CD14-positive monocyte (primary cell): ENCODE data around the gene SLC4A1. TPM values are rescaled to one million over a fixed set of nuclear protein-coding genes. Genes with fewer than 3 reads are reported as not detected.
A peak's percentile ranks its signal among the peaks of the same experiment; 100 is the strongest.

ENCODE experiments used
- DNase-seq, 3 donors: peaks; one replicate each; pipeline ENCODE4 v3.0.0-alpha.2; 2011 to 2022
- H2AFZ ChIP-seq: 2 replicates; pipeline ENCODE4 v1.6.0; 2012; ENCODE audit warnings: mild to moderate bottlenecking, low read depth, low read length, inconsistent platforms; ENCODE audit not compliant: insufficient read depth, poor library complexity, severe bottlenecking
- H3K27ac ChIP-seq, 2 donors: 1 replicate in 1 of 2; 2 replicates in 1 of 2; pipeline ENCODE4 v1.5.1; 2012 to 2013; ENCODE audit warnings: low read length in 2 of 2, control low read depth in 1 of 2, inconsistent platforms in 1 of 2, low read depth in 1 of 2, mild to moderate bottlenecking in 1 of 2
- H3K27me3 ChIP-seq, 2 donors: one replicate each; pipeline versions ENCODE4 v1.6.0 to v1.6.1; 2011 to 2013; ENCODE audit warnings: low read length in 2 of 2; ENCODE audit not compliant: control insufficient read depth in 2 of 2, insufficient read depth in 2 of 2
- H3K36me3 ChIP-seq, 2 donors: replicated peaks in 1 of 2; 1 replicate in 1 of 2; 2 replicates in 1 of 2; pipeline versions ENCODE4 v1.5.1 to v1.6.1; 2012 to 2013; ENCODE audit warnings: low read length in 2 of 2, control low read depth in 1 of 2, inconsistent platforms in 1 of 2, mild to moderate bottlenecking in 1 of 2; ENCODE audit not compliant: insufficient read depth in 2 of 2, control insufficient read depth in 1 of 2
- H3K4me1 ChIP-seq, 2 donors: 1 replicate in 1 of 2; 2 replicates in 1 of 2; pipeline versions ENCODE4 v1.5.1 to v1.6.1; 2012 to 2013; ENCODE audit warnings: low read length in 2 of 2, control low read depth in 1 of 2, inconsistent platforms in 1 of 2, mild to moderate bottlenecking in 1 of 2, moderate library complexity in 1 of 2; ENCODE audit not compliant: insufficient read depth in 2 of 2, control insufficient read depth in 1 of 2
- H3K4me2 ChIP-seq: replicated peaks from 2 replicates; pipeline ENCODE3; 2012; ENCODE audit warnings: low read length, moderate library complexity, mild to moderate bottlenecking; ENCODE audit not compliant: poor library complexity, severe bottlenecking; ENCODE audit errors: extremely low read depth
- H3K4me3 ChIP-seq, 3 experiments: fragments of 200-600 bp in 1 of 3; sonication (generic) in 1 of 3; replicated peaks in 1 of 3; 1 replicate in 2 of 3; 2 replicates in 1 of 3; pipeline ENCODE4 v1.5.1; 2011 to 2013; ENCODE audit warnings: low read length in 3 of 3, mild to moderate bottlenecking in 3 of 3, control low read depth in 2 of 3, low read depth in 2 of 3, inconsistent platforms in 1 of 3, moderate library complexity in 1 of 3
- H3K79me2 ChIP-seq: 2 replicates; pipeline ENCODE4 v1.6.0; 2012; ENCODE audit warnings: mild to moderate bottlenecking, control low read depth, inconsistent platforms, low read length, moderate library complexity; ENCODE audit not compliant: insufficient read depth
- H3K9ac ChIP-seq: 2 replicates; pipeline ENCODE4 v1.6.0; 2017; ENCODE audit warnings: low read length, mild to moderate bottlenecking; ENCODE audit not compliant: insufficient read depth, poor library complexity, severe bottlenecking
- H3K9me3 ChIP-seq, 2 donors: replicated peaks in 1 of 2; 1 replicate in 1 of 2; 2 replicates in 1 of 2; pipeline versions ENCODE4 v1.5.1 to v1.6.1; 2012 to 2013; ENCODE audit warnings: low read length in 2 of 2, control low read depth in 1 of 2; ENCODE audit not compliant: control insufficient read depth in 1 of 2, insufficient read depth in 1 of 2
- H4K20me1 ChIP-seq: 2 replicates; pipeline ENCODE4 v1.6.0; 2012; ENCODE audit warnings: mild to moderate bottlenecking, low read length, control low read depth, moderate library complexity; ENCODE audit not compliant: insufficient read depth
- H3K27ac Mint-ChIP-seq, 7 donors: one replicate each; pipeline ENCODE4 v1.8.0; 2020; ENCODE audit warnings: mild to moderate bottlenecking in 7 of 7, mixed read lengths in 7 of 7, moderate library complexity in 6 of 7, inconsistent platforms in 2 of 7
- H3K27me3 Mint-ChIP-seq, 3 donors: one replicate each; pipeline ENCODE4 v1.8.0; 2021 to 2022; ENCODE audit warnings: low read depth in 3 of 3, mild to moderate bottlenecking in 3 of 3, mixed read lengths in 3 of 3, moderate library complexity in 3 of 3, inconsistent platforms in 1 of 3
- H3K36me3 Mint-ChIP-seq, 2 donors: one replicate each; pipeline ENCODE4 v1.8.0; 2020; ENCODE audit warnings: mixed read lengths in 2 of 2, inconsistent platforms in 1 of 2, mild to moderate bottlenecking in 1 of 2
- H3K4me1 Mint-ChIP-seq: one replicate; pipeline ENCODE4 v1.8.0; 2020; ENCODE audit warnings: mild to moderate bottlenecking, mixed read lengths
- H3K4me3 Mint-ChIP-seq, 2 donors: one replicate each; pipeline ENCODE4 v1.8.0; 2020; ENCODE audit warnings: mild to moderate bottlenecking in 2 of 2, mixed read lengths in 2 of 2, moderate library complexity in 1 of 2
- H3K9me3 Mint-ChIP-seq, 7 donors: one replicate each; pipeline ENCODE4 v1.8.0; 2020 to 2022; ENCODE audit warnings: mixed read lengths in 7 of 7, mild to moderate bottlenecking in 6 of 7, moderate library complexity in 6 of 7, inconsistent platforms in 2 of 7
- WGBS: methylation state at CpG from one replicate; pipeline ENCODE4 v1.1.5; 2013; ENCODE audit warnings: missing lambda C conversion rate; ENCODE audit not compliant: insufficient coverage; 5-methylcytosine and 5-hydroxymethylcytosine counted together
- intact Hi-C, 2 donors: fragments of 100-400 bp; cut with micrococcal nuclease; formaldehyde crosslinking; loops; one replicate each; pipeline versions ENCODE4 v1.15.0 to v1.15.1; 2023
- polyA plus RNA-seq, 3 donors: library from polyadenylated mRNA; depleted of rRNA in 1 of 3; unstranded in 2 of 3; stranded (reverse) in 1 of 3; fragments of 300-500 nt in 2 of 3; fragments of >200 nt in 1 of 3; fragmentation: Illumina TruSeq in 2 of 3; gene quantifications; 1 replicate in 2 of 3; 2 replicates in 1 of 3; pipeline ENCODE4 v1.2.3, GENCODE V29; 2012 to 2021
- TF ChIP-seq, protein P1 (sequence below): fragments of 200-600 bp; IDR thresholded peaks from one replicate; pipeline ENCODE4 v1.8.0; 2022; ENCODE audit warnings: antibody characterized with exemption, mild to moderate bottlenecking

Gene SLC4A1
- polyA plus RNA-seq, 3 donors = 0.04 TPM; not detected in 2

DNA sequence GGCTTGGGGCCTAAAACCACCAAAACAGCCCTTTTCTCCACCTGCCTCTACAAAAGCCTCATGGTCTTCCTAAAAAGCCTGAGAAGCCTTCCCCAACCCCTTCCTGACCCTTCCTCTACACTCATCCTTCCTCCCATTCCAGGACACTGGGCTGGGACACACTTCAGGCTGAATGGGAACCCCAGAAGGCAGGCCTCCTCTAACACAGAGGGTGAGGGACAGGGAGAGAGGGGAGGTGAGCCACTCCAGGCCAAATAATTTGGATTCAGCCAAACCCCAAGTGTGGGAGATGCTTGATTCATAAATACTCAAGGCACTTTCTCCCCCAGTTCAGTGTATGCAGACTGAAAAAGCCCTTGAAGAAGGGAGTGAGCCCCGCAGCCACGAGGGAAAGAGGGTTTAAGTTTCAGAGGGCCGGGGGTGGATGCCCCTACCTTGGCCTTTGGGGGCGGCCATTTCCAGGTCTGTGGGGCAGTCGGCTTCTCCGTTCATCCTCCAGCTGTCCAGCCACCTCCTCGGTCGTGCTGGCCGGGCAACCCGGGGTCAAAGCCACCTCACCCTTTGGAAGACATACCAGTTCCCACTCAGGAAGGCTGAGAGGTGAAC lies 50.1 kb downstream of the SLC4A1 start:
- intact Hi-C loops = loop anchor here (2.0 to 5.0 kb wide), 3 partner anchors 59 to 127 kb away; partner anchors contain the start of genes SLC25A39 (in 2 of the 2) and GRN (in 1 of the 2)
- peaks cover 55% of the 10 kb centered on the region for H3K79me2 ChIP-seq
- TF ChIP-seq, protein P1, sequence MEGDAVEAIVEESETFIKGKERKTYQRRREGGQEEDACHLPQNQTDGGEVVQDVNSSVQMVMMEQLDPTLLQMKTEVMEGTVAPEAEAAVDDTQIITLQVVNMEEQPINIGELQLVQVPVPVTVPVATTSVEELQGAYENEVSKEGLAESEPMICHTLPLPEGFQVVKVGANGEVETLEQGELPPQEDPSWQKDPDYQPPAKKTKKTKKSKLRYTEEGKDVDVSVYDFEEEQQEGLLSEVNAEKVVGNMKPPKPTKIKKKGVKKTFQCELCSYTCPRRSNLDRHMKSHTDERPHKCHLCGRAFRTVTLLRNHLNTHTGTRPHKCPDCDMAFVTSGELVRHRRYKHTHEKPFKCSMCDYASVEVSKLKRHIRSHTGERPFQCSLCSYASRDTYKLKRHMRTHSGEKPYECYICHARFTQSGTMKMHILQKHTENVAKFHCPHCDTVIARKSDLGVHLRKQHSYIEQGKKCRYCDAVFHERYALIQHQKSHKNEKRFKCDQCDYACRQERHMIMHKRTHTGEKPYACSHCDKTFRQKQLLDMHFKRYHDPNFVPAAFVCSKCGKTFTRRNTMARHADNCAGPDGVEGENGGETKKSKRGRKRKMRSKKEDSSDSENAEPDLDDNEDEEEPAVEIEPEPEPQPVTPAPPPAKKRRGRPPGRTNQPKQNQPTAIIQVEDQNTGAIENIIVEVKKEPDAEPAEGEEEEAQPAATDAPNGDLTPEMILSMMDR = no peak
- H2AFZ ChIP-seq = peak overlapping the region; percentile 46
- peaks cover 51% of the 10 kb centered on the region for H4K20me1 ChIP-seq
- H3K9me3 ChIP-seq = no peaks in the 10 kb centered on the region
- peak overlapping the region in 6 of 7 donors; percentile 32 to 82 (median 70) for H3K27ac Mint-ChIP-seq
- peak overlapping the region; percentile 40 for H3K9ac ChIP-seq
- peak overlapping the region; percentile 100 for H3K4me2 ChIP-seq
- 0% methylated on average over 4 of the region's 10 CpGs for WGBS
- H3K4me3 ChIP-seq = peak overlapping the region; percentile 22 to 90 (median 34)
- no peaks in the 10 kb centered on the region for H3K27me3 ChIP-seq
- peaks cover 36 to 49% of the 10 kb centered on the region in 2 donors for H3K4me1 ChIP-seq
- H3K4me1 Mint-ChIP-seq = peaks cover 53% of the 10 kb centered on the region
- peaks cover 0 to 2% (median 0%) of the 10 kb centered on the region in 7 donors for H3K9me3 Mint-ChIP-seq
- H3K4me3 Mint-ChIP-seq = peak overlapping the region; percentile 63 to 68
- H3K27ac ChIP-seq = peak overlapping the region; percentile 4 to 68
- H3K27me3 Mint-ChIP-seq = peaks cover 0 to 4% (median 2%) of the 10 kb centered on the region in 3 donors
- H3K36me3 Mint-ChIP-seq = peaks cover 43 to 44% of the 10 kb centered on the region in 2 donors
- peaks cover 29 to 39% of the 10 kb centered on the region in 2 donors for H3K36me3 ChIP-seq
- DNase-seq = no peak

DNA sequence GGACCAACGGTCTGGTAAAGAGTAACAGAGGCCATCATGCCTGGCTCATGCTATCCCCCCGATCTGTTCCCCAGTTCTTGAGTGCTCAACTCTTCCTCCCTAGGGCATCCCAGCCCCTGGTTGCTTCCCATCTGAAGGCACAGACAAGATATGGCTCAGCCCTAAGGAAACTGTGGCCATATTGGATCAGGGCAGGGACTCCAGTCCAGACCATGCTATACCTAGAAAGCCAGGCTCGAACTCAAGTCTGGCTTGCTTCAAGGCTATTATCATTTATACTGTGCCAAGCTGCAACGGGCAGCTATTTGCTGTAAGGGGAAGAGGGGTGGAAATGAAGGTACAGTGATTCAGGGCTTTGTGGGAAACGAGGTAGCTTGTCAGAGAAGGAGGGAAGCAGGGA lies 51.2 kb downstream of the SLC4A1 start:
- peaks cover 45% of the 10 kb centered on the region for H3K4me1 Mint-ChIP-seq
- 42% methylated on average over 5 of the region's 5 CpGs for WGBS
- H3K36me3 Mint-ChIP-seq = peaks cover 44 to 52% of the 10 kb centered on the region in 2 donors

More for the DNA sequence above, 51.2 kb downstream of the SLC4A1 start:
- no peak overlapping the region for H3K4me3 ChIP-seq
- peaks cover 53% of the 10 kb centered on the region for H4K20me1 ChIP-seq
- peaks cover 55% of the 10 kb centered on the region for H3K79me2 ChIP-seq
- Mint-ChIP-seq H3K9me3 (peaks cover 0 to 2% (median 0%) of the 10 kb centered on the region in 7 donors), H3K4me3 (no peak overlapping the region), H3K27me3 (peaks cover 0 to 2% (median 0%) of the 10 kb centered on the region in 3 donors), H3K27ac (peak overlapping the region in 5 of 7 donors; percentile 9 to 82 (median 17))
- no peak overlapping the region for H3K9ac ChIP-seq
- H3K4me2 ChIP-seq = peak overlapping the region; percentile 22
- H2AFZ ChIP-seq = no peak overlapping the region
- no peaks in the 10 kb centered on the region for H3K9me3 ChIP-seq
- peaks cover 29 to 47% of the 10 kb centered on the region in 2 donors for H3K36me3 ChIP-seq
- intact Hi-C loops = loop anchor here in 1 of 2 donors (5.0 kb wide), 1 partner anchor 61 kb away; no protein-coding TSS in a partner anchor
- H3K4me1 ChIP-seq = peaks cover 26 to 39% of the 10 kb centered on the region in 2 donors
- no peak overlapping the region for H3K27ac ChIP-seq
- H3K27me3 ChIP-seq = no peaks in the 10 kb centered on the region
- DNase-seq = peak in 1 of 3 donors; percentile 26
- TF ChIP-seq, protein P1 = no peak
